Measurements from ENCODE around the gene HORMAD2.

GRCh38 chr22:30219049-30219654 lies 138.9 kb downstream of the HORMAD2 start:
- no peak for TF ChIP-seq POLR2A (IDR thresholded peaks at IDR 0.05)
- TF ChIP-seq CTCF (IDR thresholded peaks at IDR 0.05) = no peak
- TF ChIP-seq POLR2AphosphoS5 (IDR thresholded peaks at IDR 0.05) = no peak
